Adipose tissue (tissue), 3 donors: Measurements from ENCODE around the gene KRT37. TPM values are rescaled to one million over a fixed set of nuclear protein-coding genes. Genes with fewer than 3 reads are reported as not detected.
"Not testable (repeated sequence)": the region's sequence is repeated elsewhere in the genome, so short reads cannot be mapped to it uniquely, and the experiment has no call there.

Source experiments
- H3K27ac ChIP-seq: one replicate; pipeline ENCODE4 v1.5.1; 2013; ENCODE audit warnings: low read depth, low read length
- WGBS, 3 donors: extraction: QIAGEN DNeasy Blood & Tissue Kit; methylation state at CpG; one replicate each; pipeline ENCODE4 v1.1.7; 2013; 5-methylcytosine and 5-hydroxymethylcytosine counted together
- polyA plus RNA-seq, 3 donors: library from polyadenylated mRNA; stranded (reverse); fragments of 200-250 nt; gene quantifications; one replicate each; pipeline ENCODE4 v1.2.3, GENCODE V29; 2013
- donor health status: healthy with polysubstance abuse.
- donor health status: Bipolar disorder and iron deficiency.
- donor health status: healthy.

Gene KRT37
- polyA plus RNA-seq, 3 donors, result not detected

GRCh38 chr17:41440531-41441033 is 16.2 kb upstream of the KRT37 start, which contains the start of gene KRT38:
Gene KRT38 (minus strand): TSS chr17:41440983. CDS start chr17:41440921, 62 bp downstream.
- 84 to 95% (median 92%) methylated on average over 10 of the region's 10 CpGs for WGBS, 3 donors
- no peak within 1 kb of the TSS for H3K27ac ChIP-seq

GRCh38 chr17:41439375-41439774 is 15.0 kb upstream of the KRT37 start:
- no peak overlapping the region for H3K27ac ChIP-seq
- 53 to 64% (median 56%) methylated on average over 5 of the region's 5 CpGs for WGBS, 3 donors

DNA sequence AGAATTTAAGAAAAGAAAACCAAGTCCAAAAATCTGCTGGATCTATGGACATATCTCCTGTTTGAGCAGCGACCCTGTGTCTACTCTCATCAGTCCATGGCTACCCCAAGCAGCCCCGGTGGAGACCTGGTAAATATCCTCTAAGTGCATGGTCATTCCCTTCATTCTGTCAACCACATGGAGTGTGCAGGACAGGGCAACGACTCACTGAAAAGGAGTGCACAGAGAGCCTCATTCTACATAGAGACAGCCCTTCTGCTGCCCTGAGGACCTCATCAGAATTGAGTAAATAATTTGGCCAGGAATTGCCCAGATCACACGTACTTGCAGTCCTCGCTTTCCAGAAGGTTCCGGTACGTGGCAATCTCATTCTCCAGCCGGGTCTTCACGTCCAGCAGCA is 13.4 kb upstream of the KRT37 start:
- 82 to 93% (median 90%) methylated on average over 9 of the region's 9 CpGs for WGBS, 3 donors
- H3K27ac ChIP-seq, result no peak overlapping the region

- 69 to 88% (median 85%) methylated on average over 7 of the region's 7 CpGs for WGBS, 3 donors
- H3K27ac ChIP-seq, result no peak overlapping the region
Measured at GRCh38 chr17:41437254-41437653, 12.9 kb upstream of the KRT37 start.

GRCh38 chr17:41434415-41434814 is 10.0 kb upstream of the KRT37 start:
- H3K27ac ChIP-seq, result no peak overlapping the region
- WGBS, 3 donors, result 51 to 61% (median 54%) methylated on average over 5 of the region's 5 CpGs

DNA sequence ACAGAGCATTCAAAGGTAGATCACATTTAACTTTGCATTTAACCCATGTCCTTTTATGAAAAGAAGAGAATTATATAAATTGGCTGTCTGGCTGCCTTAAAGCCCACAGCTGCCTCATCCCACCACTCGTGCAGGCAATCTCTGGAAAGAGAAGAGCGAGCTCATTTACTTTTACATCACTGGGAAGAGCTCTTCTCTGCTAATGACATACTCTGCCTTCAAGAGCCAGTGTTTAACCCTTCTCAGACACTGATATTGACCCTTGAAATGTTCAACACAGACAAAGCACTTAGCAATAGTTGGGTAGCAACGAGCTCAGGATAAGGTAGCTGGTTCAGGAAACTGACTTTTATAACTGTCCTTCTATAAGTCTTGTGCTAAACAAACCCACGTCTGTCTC is 9.6 kb upstream of the KRT37 start:
- 39 to 53% (median 43%) methylated on average over 4 of the region's 4 CpGs for WGBS, 3 donors

GRCh38 chr17:41433586-41433985 is 9.2 kb upstream of the KRT37 start:
- WGBS, 3 donors, result 40 to 50% (median 50%) methylated on average over 4 of the region's 4 CpGs
- H3K27ac ChIP-seq, result no peak overlapping the region

More for the DNA sequence above, 9.6 kb upstream of the KRT37 start:
- H3K27ac ChIP-seq, result no peak overlapping the region

DNA sequence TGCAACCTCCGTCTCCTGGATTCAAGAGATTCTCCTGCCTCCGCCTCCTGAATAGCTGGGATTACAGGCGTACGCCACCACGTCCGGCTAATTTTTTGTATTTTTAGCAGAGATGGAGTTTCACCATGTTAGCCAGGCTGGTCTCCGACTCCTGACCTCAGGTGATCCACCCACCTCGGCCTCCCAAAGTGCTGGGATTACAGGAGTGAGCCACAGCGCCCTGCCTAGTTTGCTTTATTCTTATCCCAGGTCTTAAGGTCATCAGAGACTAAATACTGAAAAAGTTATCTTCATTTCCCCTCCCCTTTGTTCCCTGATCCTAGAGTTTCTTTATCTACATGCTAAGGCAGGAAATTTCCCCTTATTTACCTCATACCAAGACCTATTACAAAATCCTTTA is 6.0 kb upstream of the KRT37 start:
- 70 to 91% (median 85%) methylated on average over 9 of the region's 9 CpGs for WGBS, 3 donors
- not testable (repeated sequence) for H3K27ac ChIP-seq

- H3K27ac ChIP-seq, result no peak overlapping the region
- 69 to 76% (median 75%) methylated on average over 7 of the region's 7 CpGs for WGBS, 3 donors
Measured at GRCh38 chr17:41429667-41430066, 5.3 kb upstream of the KRT37 start.

DNA sequence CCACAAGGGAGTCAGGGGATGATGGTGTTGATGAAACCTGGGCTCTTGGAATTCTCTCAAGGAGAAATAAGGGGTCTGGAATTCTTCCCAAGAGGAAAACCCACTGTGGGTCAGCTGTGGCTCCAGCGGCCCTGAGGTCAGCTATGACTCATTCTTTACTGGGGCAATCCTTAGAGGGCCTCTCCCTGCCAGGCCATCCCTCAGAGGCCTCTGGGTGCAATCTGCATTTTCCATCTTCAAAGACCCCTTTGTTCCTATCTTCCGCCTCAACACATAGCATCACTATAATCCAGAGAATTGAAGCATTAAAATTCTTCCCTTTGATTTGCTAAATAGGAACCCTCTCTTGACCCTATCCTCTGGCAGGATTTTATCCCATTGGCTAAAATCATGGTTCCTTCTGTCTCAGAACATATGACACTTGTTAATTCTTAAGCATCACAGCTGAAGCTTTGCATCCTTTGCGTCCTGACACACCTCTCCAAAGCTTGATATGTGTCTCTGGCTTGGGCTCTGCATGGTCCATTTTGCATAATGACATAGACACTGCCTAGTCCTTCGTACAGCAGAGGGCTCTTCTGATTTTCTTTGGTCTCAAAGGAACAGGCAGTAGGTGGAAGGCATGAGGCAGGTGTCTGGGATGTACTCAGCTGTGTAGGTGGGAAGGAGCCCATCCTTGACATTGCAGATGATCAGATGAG is 4.4 kb upstream of the KRT37 start:
- 62 to 73% (median 73%) methylated on average over 4 of the region's 4 CpGs for WGBS, 3 donors
- H3K27ac ChIP-seq, result no peak overlapping the region

GRCh38 chr17:41422586-41422985 is 1.8 kb downstream of the KRT37 start:
- WGBS, 3 donors, result 78 to 93% (median 90%) methylated on average over 10 to 11 of the region's 11 CpGs
- not testable (repeated sequence) for H3K27ac ChIP-seq

DNA sequence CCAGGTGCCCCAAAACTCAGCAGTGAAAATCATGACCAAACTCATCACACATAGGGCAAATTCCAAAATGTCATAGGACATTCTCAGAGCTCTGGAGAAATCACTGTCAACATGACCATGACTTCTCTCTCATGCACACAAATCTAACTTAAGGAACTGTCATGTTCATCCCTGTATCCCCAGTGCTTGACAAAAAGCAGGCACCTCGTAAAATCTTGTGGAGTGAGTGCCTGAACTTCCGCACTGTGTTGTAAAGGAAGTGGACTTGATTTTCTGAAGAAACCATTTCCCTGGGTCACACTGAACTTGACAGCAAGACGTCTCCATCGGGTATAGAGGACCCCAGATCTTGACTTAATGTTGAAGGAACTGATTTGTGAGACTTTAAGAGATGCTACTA is 2.8 kb downstream of the KRT37 start:
- no peak overlapping the region for H3K27ac ChIP-seq
- 49 to 75% (median 53%) methylated on average over 4 of the region's 4 CpGs for WGBS, 3 donors

- H3K27ac ChIP-seq, result no peak overlapping the region
- WGBS, 3 donors, result 59 to 79% (median 70%) methylated on average over 9 of the region's 9 CpGs
Measured at GRCh38 chr17:41421116-41421515, 3.3 kb downstream of the KRT37 start.

- H3K27ac ChIP-seq, result no peak overlapping the region
- 64 to 76% (median 71%) methylated on average over 4 of the region's 4 CpGs for WGBS, 3 donors
Measured at GRCh38 chr17:41420134-41420533, 4.3 kb downstream of the KRT37 start.

- no peak overlapping the region for H3K27ac ChIP-seq
- WGBS, 3 donors, result 94 to 96% (median 96%) methylated on average over 4 of the region's 4 CpGs
Measured at GRCh38 chr17:41419716-41420115, 4.7 kb downstream of the KRT37 start.

DNA sequence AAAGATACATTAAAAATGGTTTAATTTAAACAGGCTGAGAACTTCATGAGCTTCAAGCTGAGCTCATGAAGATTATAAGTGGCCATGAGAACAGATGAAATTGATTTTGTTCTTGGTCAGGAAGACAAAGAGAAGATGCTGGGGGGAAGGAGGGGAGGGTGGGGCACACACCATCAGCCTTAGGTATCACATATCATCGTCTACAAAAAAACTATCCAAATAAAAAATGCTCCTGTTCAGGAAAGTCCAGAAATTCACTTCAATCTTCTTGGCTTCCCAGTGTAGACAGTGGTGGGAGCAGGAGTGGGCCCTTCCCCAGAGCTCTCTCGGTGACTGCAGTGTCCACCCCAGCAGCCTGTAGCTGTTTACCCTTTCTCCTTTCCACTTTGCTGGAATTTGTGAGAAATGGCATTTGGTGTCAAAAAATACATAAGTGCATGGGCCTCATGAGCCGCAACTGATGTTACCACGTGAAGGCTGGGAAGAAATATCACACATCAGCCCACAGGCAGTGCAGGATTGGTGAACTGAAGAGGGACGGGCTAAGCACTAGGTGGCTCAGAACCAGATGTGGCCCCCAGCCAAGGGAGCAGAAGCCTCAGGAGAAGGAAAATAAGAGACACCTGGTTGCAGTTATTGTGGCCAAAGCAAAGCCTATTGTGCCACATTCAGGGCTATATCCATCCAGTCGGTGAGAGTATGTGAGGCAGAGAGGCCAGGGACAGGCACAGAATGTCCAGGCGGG is 6.1 kb downstream of the KRT37 start:
- H3K27ac ChIP-seq, result no peak overlapping the region
- WGBS, 3 donors, result 83 to 90% (median 89%) methylated on average over 7 of the region's 7 CpGs

DNA sequence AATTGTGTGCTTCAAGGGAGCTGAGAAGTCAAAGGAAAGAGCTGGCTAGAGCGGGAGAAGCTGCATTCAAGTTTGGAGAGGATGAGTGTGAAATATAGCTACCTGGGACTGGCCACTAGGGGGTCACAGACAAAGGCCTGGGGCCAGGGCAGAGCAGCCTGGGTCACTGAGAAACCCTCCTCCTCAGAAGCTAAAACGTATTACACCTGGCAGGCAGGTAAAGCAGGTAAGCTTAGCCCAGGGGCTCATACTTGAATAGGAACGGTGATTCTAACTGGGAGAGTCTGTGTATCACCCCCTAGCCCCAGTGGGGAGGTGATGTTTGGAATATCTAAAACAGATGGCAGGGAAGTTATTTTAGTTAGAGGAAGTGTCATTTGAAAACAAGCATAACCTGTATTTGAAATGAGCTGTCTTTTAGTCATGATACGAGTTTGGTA is 6.8 kb downstream of the KRT37 start:
- WGBS, 3 donors, result 48 to 54% (median 53%) methylated on average over 4 of the region's 4 CpGs

GRCh38 chr17:41417127-41417526 is 7.3 kb downstream of the KRT37 start:
- no peak overlapping the region for H3K27ac ChIP-seq
- WGBS, 3 donors, result 90 to 96% (median 93%) methylated on average over 6 of the region's 6 CpGs

More for the DNA sequence above, 6.8 kb downstream of the KRT37 start:
- H3K27ac ChIP-seq, result no peak overlapping the region

DNA sequence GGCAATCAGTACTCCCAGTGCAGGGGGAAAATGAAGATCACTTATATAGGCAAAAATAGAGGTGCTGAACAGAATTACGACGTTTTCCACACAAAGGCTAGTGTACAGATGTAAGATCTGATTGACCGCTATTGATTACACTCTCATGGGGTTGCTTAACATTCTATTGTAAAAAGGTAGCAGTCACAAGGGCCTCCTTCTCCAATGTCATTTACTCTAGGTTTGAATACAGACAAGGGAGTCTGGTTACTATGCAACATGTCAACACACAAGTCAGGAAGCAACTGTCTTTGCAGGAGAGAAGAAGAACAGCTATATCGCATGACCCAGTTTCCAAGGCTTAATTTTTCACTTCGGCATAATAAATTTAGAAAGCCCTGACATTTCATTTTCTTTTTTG is 7.9 kb downstream of the KRT37 start:
- 65 to 89% (median 86%) methylated on average over 5 of the region's 5 CpGs for WGBS, 3 donors
- H3K27ac ChIP-seq, result no peak overlapping the region
